Spleen (tissue), 11 donors: Measurements from ENCODE around the gene KCTD3. TPM values are rescaled to one million over a fixed set of nuclear protein-coding genes. Genes with fewer than 3 reads are reported as not detected.

Experiments used
- DNase-seq: peaks from one replicate; pipeline ENCODE4 v3.0.0-alpha.2; 2020
- H3K27ac ChIP-seq, 8 donors: fragments of 200-600 bp; sonication (generic) in 7 of 8; 1 replicate in 4 of 8; 2 replicates in 4 of 8; pipeline versions ENCODE4 v1.5.0 to v1.8.0; 2016 to 2021; ENCODE audit warnings: inconsistent platforms in 4 of 8, mild to moderate bottlenecking in 4 of 8, moderate library complexity in 1 of 8
- H3K27me3 ChIP-seq, 7 donors: fragments of 200-600 bp; sonication (generic) in 6 of 7; replicated peaks in 1 of 7; 1 replicate in 4 of 7; 2 replicates in 3 of 7; pipeline versions ENCODE4 v1.5.0 to v1.8.0; 2016 to 2021; ENCODE audit warnings: inconsistent platforms in 3 of 7, mild to moderate bottlenecking in 1 of 7
- H3K36me3 ChIP-seq, 6 donors: fragments of 200-600 bp; sonication (generic) in 5 of 6; 1 replicate in 4 of 6; 2 replicates in 2 of 6; pipeline versions ENCODE4 v1.5.0 to v1.8.0; 2016 to 2021; ENCODE audit warnings: inconsistent platforms in 2 of 6
- H3K4me1 ChIP-seq, 6 donors: fragments of 200-600 bp; sonication (generic) in 5 of 6; 1 replicate in 3 of 6; 2 replicates in 3 of 6; pipeline versions ENCODE4 v1.5.0 to v1.8.0; 2016 to 2021; ENCODE audit warnings: inconsistent platforms in 3 of 6
- H3K4me3 ChIP-seq, 8 donors: fragments of 200-600 bp; sonication (generic) in 7 of 8; 1 replicate in 4 of 8; 2 replicates in 4 of 8; pipeline versions ENCODE4 v1.5.0 to v1.8.0; 2016 to 2021; ENCODE audit warnings: inconsistent platforms in 4 of 8, mild to moderate bottlenecking in 4 of 8, moderate library complexity in 2 of 8
- H3K9me3 ChIP-seq, 8 donors: fragments of 200-600 bp; sonication (generic) in 7 of 8; 1 replicate in 4 of 8; 2 replicates in 4 of 8; pipeline versions ENCODE4 v1.5.0 to v1.8.0; 2016 to 2021; ENCODE audit warnings: inconsistent platforms in 4 of 8
- CTCF ChIP-seq, 11 experiments: fragments of 200-600 bp in 7 of 11; fragments of 450-650 bp in 4 of 11; sonication (generic) in 4 of 11; IDR thresholded peaks in 8 of 11; conservative IDR thresholded peaks in 3 of 11; 1 replicate in 7 of 11; 2 replicates in 4 of 11; pipeline versions ENCODE4 v1.4.0 to v1.8.0; 2016 to 2021; ENCODE audit warnings: antibody characterized with exemption in 11 of 11, inconsistent platforms in 4 of 11, mild to moderate bottlenecking in 1 of 11
- POLR2A ChIP-seq, 3 donors: fragments of 450-650 bp; IDR thresholded peaks; one replicate each; pipeline ENCODE4 v1.5.1; 2017; ENCODE audit warnings: antibody characterized with exemption in 3 of 3, mild to moderate bottlenecking in 1 of 3
- POLR2AphosphoS5 ChIP-seq, 3 donors: sonication (generic); formaldehyde crosslinking; IDR thresholded peaks; one replicate each; pipeline ENCODE4 v1.5.1; 2017; ENCODE audit warnings: antibody characterized with exemption in 3 of 3
- WGBS, 5 donors: extraction: QIAGEN DNeasy Blood & Tissue Kit in 3 of 5; methylation state at CpG; one replicate each; pipeline versions ENCODE4 v1.1.5 to v1.1.7; 2013 to 2018; 5-methylcytosine and 5-hydroxymethylcytosine counted together
- intact Hi-C: fragments of 100-400 bp; cut with DNase I; formaldehyde crosslinking; loops from one replicate; pipeline ENCODE4 v1.15.0; 2023; ENCODE audit warnings: low total_unique reads
- polyA plus RNA-seq, 3 donors: library from polyadenylated mRNA; stranded (reverse); fragments of 200-250 nt; gene quantifications; one replicate each; pipeline ENCODE4 v1.2.1, GENCODE V29; 2013
- total RNA-seq, 7 donors: library from RNA; depleted of rRNA in 3 of 7; stranded (reverse); fragments of >200 nt in 3 of 7; fragmentation: NEBNext Ultra II Directional in 4 of 7; extraction: Animal tissue kit (Norgen Biotek cat#: 25700) in 4 of 7; gene quantifications; one replicate each; pipeline versions ENCODE4 v1.1.0 to v1.2.1, GENCODE V29; 2016 to 2021
- donor health status: healthy with polysubstance abuse.
- donor health status: DM: no; HTN: no; CAD: no; lungs with moderate emphysema.
- donor health status: DM: no; HTN: no; CAD: no.
- donor health status: Bipolar disorder and iron deficiency.
- donor health status: healthy.
- donor health status: DM: no; HTN: no; CAD: no.
- donor health status: DM: yes; HTN: yes; CAD: no.

The KCTD3 gene
- total and polyA plus RNA-seq, 10 donors = 7.6 to 33.0 (median 21.3) TPM

- no peaks in the 10 kb centered on the region for H3K36me3 ChIP-seq
- no peaks in the 10 kb centered on the region for H3K4me1 ChIP-seq
- 45 to 66% (median 60%) methylated on average over 5 of the region's 5 CpGs for WGBS, 5 donors
Observed at GRCh38 chr1:215539803-215540570, 27.1 kb upstream of the KCTD3 start.

GRCh38 chr1:215542301-215542700, 24.8 kb upstream of the KCTD3 start:
- Histone ChIP-seq H3K9me3 (peaks cover 0 to 19% (median 11%) of the 10 kb centered on the region in 8 donors), H3K4me1 (no peaks in the 10 kb centered on the region), H3K27me3 (no peaks in the 10 kb centered on the region), H3K4me3 (no peak overlapping the region), H3K36me3 (no peaks in the 10 kb centered on the region), H3K27ac (peak overlapping the region in 1 of 8 donors; percentile 14)
- 64 to 80% (median 74%) methylated on average over 1 of the region's 1 CpG for WGBS, 5 donors
- DNase-seq = no peak
- no peak for TF ChIP-seq POLR2A (IDR thresholded peaks at IDR 0.05)
- no peak for TF ChIP-seq POLR2AphosphoS5 (IDR thresholded peaks at IDR 0.05)
- no peak for TF ChIP-seq CTCF (IDR thresholded peaks at IDR 0.05 in 8 of 11, conservative IDR thresholded peaks at IDR 0.05 in 3 of 11)
- intact Hi-C loops = no loop called here

More at GRCh38 chr1:215539803-215540570, 27.1 kb upstream of the KCTD3 start:
- Histone ChIP-seq H3K27me3 (no peaks in the 10 kb centered on the region), H3K4me3 (no peak overlapping the region), H3K9me3 (peaks cover 0 to 19% (median 11%) of the 10 kb centered on the region in 8 donors), H3K27ac (no peak overlapping the region)
- intact Hi-C loops = no loop called here
- TF ChIP-seq POLR2AphosphoS5 (IDR thresholded peaks at IDR 0.05) (no peak), POLR2A (IDR thresholded peaks at IDR 0.05) (no peak), CTCF (IDR thresholded peaks at IDR 0.05 in 8 of 11, conservative IDR thresholded peaks at IDR 0.05 in 3 of 11) (no peak)
- no peak for DNase-seq

GRCh38 chr1:215543191-215543606, 23.9 kb upstream of the KCTD3 start:
- Histone ChIP-seq H3K4me1 (no peaks in the 10 kb centered on the region), H3K36me3 (no peaks in the 10 kb centered on the region), H3K9me3 (peaks cover 0 to 19% (median 11%) of the 10 kb centered on the region in 8 donors), H3K27ac (peak overlapping the region in 5 of 8 donors; percentile 1 to 47 (median 18)), H3K4me3 (no peak overlapping the region), H3K27me3 (no peaks in the 10 kb centered on the region)
- no peak for DNase-seq
- no peak for TF ChIP-seq CTCF (IDR thresholded peaks at IDR 0.05 in 8 of 11, conservative IDR thresholded peaks at IDR 0.05 in 3 of 11)
- TF ChIP-seq POLR2AphosphoS5 (IDR thresholded peaks at IDR 0.05) = no peak
- no peak for TF ChIP-seq POLR2A (IDR thresholded peaks at IDR 0.05)
- WGBS, 5 donors = 29 to 50% (median 44%) methylated on average over 2 of the region's 2 CpGs
- intact Hi-C loops = no loop called here

GRCh38 chr1:215543806-215544205, 23.3 kb upstream of the KCTD3 start:
- no peak for DNase-seq
- H3K4me1 ChIP-seq = no peaks in the 10 kb centered on the region
- intact Hi-C loops = no loop called here
- WGBS, 5 donors = 92 to 97% (median 95%) methylated on average over 2 of the region's 2 CpGs
- TF ChIP-seq CTCF (IDR thresholded peaks at IDR 0.05 in 8 of 11, conservative IDR thresholded peaks at IDR 0.05 in 3 of 11) (no peak), POLR2A (IDR thresholded peaks at IDR 0.05) (no peak), POLR2AphosphoS5 (IDR thresholded peaks at IDR 0.05) (no peak)
- H3K9me3 ChIP-seq = peaks cover 0 to 19% (median 11%) of the 10 kb centered on the region in 8 donors
- no peaks in the 10 kb centered on the region for H3K27me3 ChIP-seq
- no peak overlapping the region for H3K4me3 ChIP-seq
- no peaks in the 10 kb centered on the region for H3K36me3 ChIP-seq
- peak overlapping the region in 2 of 8 donors; percentile 14 to 47 for H3K27ac ChIP-seq
